Testis (tissue), 5 donors: ENCODE measurements around the gene HSD17B14. TPM values are rescaled to one million over a fixed set of nuclear protein-coding genes. Genes with fewer than 3 reads are reported as not detected.
"Not testable (repeated sequence)": the region's sequence is repeated elsewhere in the genome, so short reads cannot be mapped to it uniquely, and the experiment has no call there.

Experiments used
- DNase-seq: peaks from one replicate; pipeline ENCODE4 v3.0.0-alpha.2; 2019
- H3K27ac ChIP-seq, 2 donors: fragments of 200-600 bp; sonication (generic); one replicate each; pipeline ENCODE4 v1.5.1; 2019
- H3K27me3 ChIP-seq: fragments of 200-600 bp; sonication (generic); one replicate; pipeline ENCODE4 v1.5.1; 2019
- H3K36me3 ChIP-seq: fragments of 200-600 bp; sonication (generic); one replicate; pipeline ENCODE4 v1.5.1; 2017; ENCODE audit warnings: low read depth; ENCODE audit errors: missing control alignments
- H3K4me1 ChIP-seq: fragments of 200-600 bp; sonication (generic); one replicate; pipeline ENCODE4 v1.5.1; 2019
- H3K4me3 ChIP-seq, 2 donors: fragments of 200-600 bp; sonication (generic); one replicate each; pipeline ENCODE4 v1.5.1; 2017 to 2019
- H3K9me3 ChIP-seq: fragments of 200-600 bp; sonication (generic); one replicate; pipeline ENCODE4 v1.5.1; 2017
- POLR2A ChIP-seq: fragments of 450-650 bp; IDR thresholded peaks from one replicate; pipeline ENCODE4 v1.6.1; 2017; ENCODE audit warnings: antibody characterized with exemption, mild to moderate bottlenecking, moderate library complexity
- WGBS, 2 donors: methylation state at CpG; one replicate each; pipeline ENCODE4 v1.1.5; 2018; 5-methylcytosine and 5-hydroxymethylcytosine counted together
- intact Hi-C: fragments of 100-400 bp; cut with DNase I; formaldehyde crosslinking; loops from one replicate; pipeline ENCODE4 v1.15.1; 2023; ENCODE audit warnings: low total_unique reads
- long read RNA-seq, 2 donors: transcript quantifications; one replicate each; lab custom pipeline, GENCODE V29; 2026
- polyA plus RNA-seq: library from polyadenylated mRNA; stranded (reverse); fragments of 350-450 nt; fragmentation: Illumina TruSeq; extraction: RNeasy Lipid Tissue Mini Kit (QIAGEN cat#74804); gene quantifications from one replicate; pipeline ENCODE4 v1.2.3, GENCODE V29; 2014; ENCODE audit warnings: low read depth, low replicate concordance; ENCODE audit not compliant: insufficient read depth
- total RNA-seq, 2 donors: library from RNA; depleted of rRNA; stranded (reverse); fragments of >200 nt; gene quantifications; one replicate each; pipeline ENCODE4 v1.2.3, GENCODE V29; 2016
- TF ChIP-seq, protein P1 (sequence below), 3 experiments: fragments of 450-650 bp in 2 of 3; fragments of 200-600 bp in 1 of 3; sonication (generic) in 1 of 3; IDR thresholded peaks; one replicate each; pipeline ENCODE4 v1.5.1; 2016 to 2019; ENCODE audit warnings: antibody characterized with exemption in 3 of 3, mild to moderate bottlenecking in 2 of 3, moderate library complexity in 1 of 3

The HSD17B14 gene
- total RNA-seq (10 to 100 TPM in 1 of 2 donors, 1 to 10 TPM in 1; 5.6 to 11.9 TPM), polyA plus RNA-seq (8.8 TPM)
- long read RNA-seq, donor 1, partial matches to known transcripts: 0 of 2 reads
- long read RNA-seq, donor 1, other reads (novel, unspliced or antisense): 0 of 2 reads
- long read RNA-seq, donor 2, partial matches to known transcripts: 0 of 5 reads
- long read RNA-seq, donor 2, other reads (novel, unspliced or antisense): 0 of 5 reads

DNA sequence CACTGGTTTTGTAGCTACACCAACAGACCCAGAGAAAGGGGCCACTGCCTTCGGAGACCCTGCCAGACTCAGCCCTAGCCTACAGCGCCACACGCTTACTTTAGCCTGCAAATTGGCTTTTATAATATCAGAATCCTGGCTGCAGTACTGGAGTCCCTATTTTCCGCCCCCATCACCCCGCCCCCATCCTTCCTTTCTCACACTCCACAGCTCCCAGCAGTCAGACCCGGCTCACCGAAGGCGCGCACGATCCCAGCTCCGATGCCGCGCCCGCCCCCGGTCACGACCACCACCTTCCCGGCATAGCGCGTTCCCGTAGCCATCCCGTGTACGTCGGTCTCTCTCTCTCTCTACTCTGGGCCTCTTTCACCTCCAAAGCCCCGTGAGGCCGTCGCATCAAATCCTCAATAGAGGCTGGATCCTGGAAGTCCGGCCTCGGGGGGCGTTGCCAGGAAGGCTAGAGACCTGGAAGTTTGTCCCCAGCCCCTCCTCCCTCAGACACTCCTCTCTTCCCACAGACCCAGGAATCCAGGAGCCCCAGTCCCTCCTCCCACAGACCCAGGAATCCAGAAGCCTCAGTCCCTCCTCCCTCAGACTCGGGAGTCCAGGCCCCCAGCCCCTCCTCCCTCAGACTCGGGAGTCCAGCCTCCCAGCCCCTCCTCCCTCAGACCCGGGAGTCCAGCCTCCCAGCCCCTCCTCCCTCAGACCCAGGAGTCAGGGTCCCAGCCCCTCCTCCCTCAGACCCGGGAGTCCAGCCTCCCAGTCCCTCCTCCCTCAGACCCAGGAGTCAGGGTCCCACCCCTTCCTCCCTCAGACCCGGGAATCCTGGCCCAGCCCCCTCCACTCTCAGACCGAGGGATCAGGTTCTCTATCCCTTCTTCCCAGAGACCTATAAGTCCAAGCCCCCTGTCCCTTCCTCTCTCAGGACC, at the start of gene HSD17B14:
HSD17B14 (minus strand) TSS at position 403 of the 929 bp plus-strand sequence; CDS start at position 323, 80 bp downstream.
- Histone ChIP-seq H3K36me3 (no peaks in the 10 kb centered on the region), H3K4me1 (peaks cover 5% of the 10 kb centered on the region), H3K27ac (peak within 1 kb of the TSS; percentile 27 to 77), H3K4me3 (peak within 1 kb of the TSS; percentile 25 to 40), H3K27me3 (no peaks in the 10 kb centered on the region), H3K9me3 (no peaks in the 10 kb centered on the region)
- intact Hi-C loops: no loop called here
- DNase-seq: no peak
- TF ChIP-seq, protein P1, sequence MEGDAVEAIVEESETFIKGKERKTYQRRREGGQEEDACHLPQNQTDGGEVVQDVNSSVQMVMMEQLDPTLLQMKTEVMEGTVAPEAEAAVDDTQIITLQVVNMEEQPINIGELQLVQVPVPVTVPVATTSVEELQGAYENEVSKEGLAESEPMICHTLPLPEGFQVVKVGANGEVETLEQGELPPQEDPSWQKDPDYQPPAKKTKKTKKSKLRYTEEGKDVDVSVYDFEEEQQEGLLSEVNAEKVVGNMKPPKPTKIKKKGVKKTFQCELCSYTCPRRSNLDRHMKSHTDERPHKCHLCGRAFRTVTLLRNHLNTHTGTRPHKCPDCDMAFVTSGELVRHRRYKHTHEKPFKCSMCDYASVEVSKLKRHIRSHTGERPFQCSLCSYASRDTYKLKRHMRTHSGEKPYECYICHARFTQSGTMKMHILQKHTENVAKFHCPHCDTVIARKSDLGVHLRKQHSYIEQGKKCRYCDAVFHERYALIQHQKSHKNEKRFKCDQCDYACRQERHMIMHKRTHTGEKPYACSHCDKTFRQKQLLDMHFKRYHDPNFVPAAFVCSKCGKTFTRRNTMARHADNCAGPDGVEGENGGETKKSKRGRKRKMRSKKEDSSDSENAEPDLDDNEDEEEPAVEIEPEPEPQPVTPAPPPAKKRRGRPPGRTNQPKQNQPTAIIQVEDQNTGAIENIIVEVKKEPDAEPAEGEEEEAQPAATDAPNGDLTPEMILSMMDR (IDR thresholded peaks at IDR 0.05): peak in 1 of 3 experiments; percentile 22
- no peak for TF ChIP-seq POLR2A
- 19 to 20% methylated on average over 35 of the region's 35 CpGs for WGBS, 2 donors

GRCh38 chr19:48883726-48884125, 47.4 kb upstream of the HSD17B14 start:
- no peak for DNase-seq

DNA sequence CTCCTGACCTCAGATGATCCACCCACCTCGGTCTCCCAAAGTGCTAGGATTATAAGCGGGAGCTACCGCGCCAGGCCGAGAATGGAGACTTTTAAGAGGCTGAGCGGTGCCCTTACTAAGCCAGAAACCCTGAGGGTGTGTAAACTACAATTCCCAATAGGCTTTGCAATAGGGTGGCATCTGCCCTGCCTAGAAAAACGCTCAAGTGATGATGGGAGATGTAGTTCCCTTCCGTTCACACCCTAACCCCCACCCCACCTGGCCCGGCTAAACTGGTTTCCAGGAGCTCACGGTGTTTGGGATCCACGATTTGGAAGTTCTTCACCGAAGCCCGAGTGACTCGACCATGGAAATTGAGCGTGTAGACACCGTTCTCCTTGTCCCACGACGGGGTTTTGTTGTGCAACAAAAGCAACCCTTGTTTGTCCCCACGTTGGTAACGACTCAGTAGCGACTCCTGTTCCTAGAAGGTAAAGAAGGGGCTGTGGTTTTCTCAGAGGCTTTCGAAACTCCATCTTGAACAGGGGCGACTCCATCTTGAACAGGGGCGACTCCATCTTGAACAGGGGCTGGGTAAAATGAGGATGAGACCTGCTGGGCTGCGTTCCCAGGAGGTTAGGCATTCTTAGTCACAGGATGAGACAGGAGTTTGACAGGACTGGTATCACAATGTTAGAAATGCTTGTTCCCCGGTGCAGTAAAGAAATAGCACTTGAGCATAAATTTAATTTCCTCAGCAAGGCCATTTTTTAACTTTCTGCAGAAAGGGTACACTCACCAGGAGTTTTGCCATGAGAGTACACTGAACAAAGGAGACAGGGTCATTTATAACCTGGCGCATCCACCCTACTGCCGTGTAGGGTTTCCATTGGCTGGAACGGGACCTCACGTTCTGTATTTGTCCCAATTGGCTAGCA, 45.7 kb upstream of the HSD17B14 start:
- no peak overlapping the region for H3K27ac ChIP-seq
- no peaks in the 10 kb centered on the region for H3K36me3 ChIP-seq
- intact Hi-C loops: no loop called here
- no peak for DNase-seq
- TF ChIP-seq, protein P1 (IDR thresholded peaks at IDR 0.05): no peak
- no peak for TF ChIP-seq POLR2A
- 63 to 73% methylated on average over 29 to 30 of the region's 30 CpGs for WGBS, 2 donors
- no peak overlapping the region for H3K4me3 ChIP-seq
- H3K4me1 ChIP-seq: peaks cover 8% of the 10 kb centered on the region
- no peaks in the 10 kb centered on the region for H3K27me3 ChIP-seq
- H3K9me3 ChIP-seq: no peaks in the 10 kb centered on the region

More at GRCh38 chr19:48883726-48884125, 47.4 kb upstream of the HSD17B14 start:
- no peaks in the 10 kb centered on the region for H3K9me3 ChIP-seq
- no peaks in the 10 kb centered on the region for H3K27me3 ChIP-seq
- no peaks in the 10 kb centered on the region for H3K36me3 ChIP-seq
- 91 to 95% methylated on average over 7 of the region's 7 CpGs for WGBS, 2 donors
- no peak overlapping the region for H3K4me3 ChIP-seq
- TF ChIP-seq, protein P1 (IDR thresholded peaks at IDR 0.05): no peak
- no peak for TF ChIP-seq POLR2A
- H3K27ac ChIP-seq: no peak overlapping the region
- peaks cover 5% of the 10 kb centered on the region for H3K4me1 ChIP-seq
- intact Hi-C loops: no loop called here

DNA sequence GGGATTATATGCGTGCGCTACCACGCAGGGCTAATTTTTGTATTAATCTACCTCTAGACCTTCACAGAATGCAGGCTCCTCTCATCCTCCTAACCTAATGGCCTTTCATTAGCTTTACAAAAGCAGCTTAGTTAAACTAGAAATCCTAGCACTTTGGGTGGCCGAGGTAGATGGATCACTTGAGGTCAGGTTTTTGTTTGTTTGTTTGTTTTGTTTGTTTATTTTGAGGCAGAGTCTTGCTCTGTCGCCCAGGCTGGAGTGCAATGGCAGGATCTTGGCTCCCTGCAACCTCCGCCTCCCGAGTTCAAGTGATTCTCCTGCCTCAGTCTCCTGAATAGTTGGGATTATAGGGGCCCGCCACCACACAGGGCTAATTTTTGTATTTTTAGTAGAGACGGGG, 43.4 kb upstream of the HSD17B14 start:
- H3K36me3 ChIP-seq, H3K4me3 ChIP-seq, H3K27me3 ChIP-seq, H3K27ac ChIP-seq, H3K9me3 ChIP-seq, intact Hi-C loops, DNase-seq: not testable (repeated sequence)
- WGBS, 2 donors: 84 to 91% methylated on average over 9 of the region's 9 CpGs
- peaks cover 22% of the 10 kb centered on the region for H3K4me1 ChIP-seq
